Umbilical cord (tissue), 2 donors: Measurements from ENCODE around the gene MAP3K15. TPM values are rescaled to one million over a fixed set of nuclear protein-coding genes. Genes with fewer than 3 reads are reported as not detected.
A peak's percentile ranks its signal among the peaks of the same experiment; 100 is the strongest.

Source experiments
- DNase-seq: peaks from one replicate; pipeline ENCODE4 v3.0.0-alpha.2; 2015; ENCODE audit warnings: low spot score
- total RNA-seq: library from RNA; depleted of rRNA; stranded (reverse); fragments of >200 nt; gene quantifications from one replicate; pipeline ENCODE4 v1.2.3, GENCODE V29; 2014; ENCODE audit warnings: low replicate concordance; ENCODE audit not compliant: insufficient read depth

MAP3K15 gene
- total RNA-seq: not detected

GRCh38 chrX:19514791-19515614 lies at the start of gene MAP3K15:
Gene MAP3K15 (minus strand): TSS chrX:19515508. CDS start chrX:19515261, 247 bp downstream.
- DNase-seq: no peak

GRCh38 chrX:19564606-19565005 lies 49.3 kb upstream of the MAP3K15 start:
- DNase-seq: no peak

- no peak for DNase-seq
These were observed 48.4 kb upstream of the MAP3K15 start for GRCh38 chrX:19563746-19564145.

- DNase-seq: no peak
These were observed 48.0 kb upstream of the MAP3K15 start for GRCh38 chrX:19563327-19563726.

GRCh38 chrX:19560611-19561010 lies 45.3 kb upstream of the MAP3K15 start:
- no peak for DNase-seq

- DNase-seq: no peak
These were observed 42.5 kb upstream of the MAP3K15 start for GRCh38 chrX:19557822-19558221.

- no peak for DNase-seq
These were observed 40.9 kb upstream of the MAP3K15 start for GRCh38 chrX:19556202-19556601.

- DNase-seq: no peak
These were observed 40.4 kb upstream of the MAP3K15 start for GRCh38 chrX:19555683-19556082.

- no peak for DNase-seq
These were observed 39.9 kb upstream of the MAP3K15 start for GRCh38 chrX:19555236-19555635.

- DNase-seq: no peak
These were observed 39.5 kb upstream of the MAP3K15 start for GRCh38 chrX:19554786-19555185.

GRCh38 chrX:19552793-19553192 lies 37.5 kb upstream of the MAP3K15 start:
- no peak for DNase-seq

GRCh38 chrX:19549838-19550237 lies 34.5 kb upstream of the MAP3K15 start:
- no peak for DNase-seq

- no peak for DNase-seq
These were observed 33.6 kb upstream of the MAP3K15 start for GRCh38 chrX:19548934-19549333.

GRCh38 chrX:19548279-19548678 lies 33.0 kb upstream of the MAP3K15 start:
- no peak for DNase-seq

- no peak for DNase-seq
These were observed 30.3 kb upstream of the MAP3K15 start for GRCh38 chrX:19545651-19546050.

GRCh38 chrX:19544693-19545305 lies 29.5 kb upstream of the MAP3K15 start:
- DNase-seq: peak; percentile 41

- no peak for DNase-seq
These were observed 28.7 kb upstream of the MAP3K15 start for GRCh38 chrX:19543951-19544381.

- DNase-seq: no peak
These were observed 27.9 kb upstream of the MAP3K15 start for GRCh38 chrX:19543020-19543715.

- DNase-seq: no peak
These were observed 26.6 kb upstream of the MAP3K15 start for GRCh38 chrX:19541931-19542330.

GRCh38 chrX:19541196-19541595 lies 25.9 kb upstream of the MAP3K15 start:
- DNase-seq: no peak

GRCh38 chrX:19540076-19540475 lies 24.8 kb upstream of the MAP3K15 start:
- DNase-seq: no peak

- DNase-seq: no peak
These were observed 24.4 kb upstream of the MAP3K15 start for GRCh38 chrX:19539665-19540064.
